Immature natural killer cell (primary cell): ENCODE data around the gene EPC2. TPM values are rescaled to one million over a fixed set of nuclear protein-coding genes. Genes with fewer than 3 reads are reported as not detected.

Experiments
- DNase-seq, 3 donors: peaks; one replicate each; pipeline ENCODE4 v3.0.0; 2022; ENCODE audit warnings: mixed read lengths in 1 of 3
- H3K27ac Mint-ChIP-seq, 6 donors: one replicate each; pipeline ENCODE4 v1.8.0; 2020; ENCODE audit warnings: mixed read lengths in 6 of 6, mild to moderate bottlenecking in 5 of 6, inconsistent platforms in 4 of 6, moderate library complexity in 3 of 6
- H3K27me3 Mint-ChIP-seq, 3 donors: one replicate each; pipeline ENCODE4 v1.8.0; 2020 to 2021; ENCODE audit warnings: low read depth in 3 of 3, mild to moderate bottlenecking in 3 of 3, mixed read lengths in 3 of 3, moderate library complexity in 3 of 3, inconsistent platforms in 1 of 3
- H3K36me3 Mint-ChIP-seq, 3 donors: one replicate each; pipeline ENCODE4 v1.8.0; 2020; ENCODE audit warnings: mixed read lengths in 3 of 3, inconsistent platforms in 2 of 3, mild to moderate bottlenecking in 2 of 3
- H3K4me1 Mint-ChIP-seq, 2 donors: one replicate each; pipeline ENCODE4 v1.8.0; 2020; ENCODE audit warnings: inconsistent platforms in 2 of 2, mild to moderate bottlenecking in 2 of 2, mixed read lengths in 2 of 2, moderate library complexity in 1 of 2
- H3K4me3 Mint-ChIP-seq, 5 donors: one replicate each; pipeline ENCODE4 v1.8.0; 2020; ENCODE audit warnings: mild to moderate bottlenecking in 5 of 5, mixed read lengths in 5 of 5, inconsistent platforms in 3 of 5, moderate library complexity in 3 of 5
- H3K9me3 Mint-ChIP-seq, 6 donors: one replicate each; pipeline ENCODE4 v1.8.0; 2020; ENCODE audit warnings: mild to moderate bottlenecking in 6 of 6, mixed read lengths in 6 of 6, inconsistent platforms in 4 of 6, moderate library complexity in 3 of 6
- polyA plus RNA-seq, 3 donors: library from polyadenylated mRNA; unstranded; fragments of 300-500 nt; fragmentation: Illumina TruSeq; gene quantifications; one replicate each; pipeline ENCODE4 v1.2.3, GENCODE V29; 2021

EPC2 gene
- polyA plus RNA-seq, 3 donors from 2014 or later: 1.8 to 2.8 (median 2.8) TPM

DNA sequence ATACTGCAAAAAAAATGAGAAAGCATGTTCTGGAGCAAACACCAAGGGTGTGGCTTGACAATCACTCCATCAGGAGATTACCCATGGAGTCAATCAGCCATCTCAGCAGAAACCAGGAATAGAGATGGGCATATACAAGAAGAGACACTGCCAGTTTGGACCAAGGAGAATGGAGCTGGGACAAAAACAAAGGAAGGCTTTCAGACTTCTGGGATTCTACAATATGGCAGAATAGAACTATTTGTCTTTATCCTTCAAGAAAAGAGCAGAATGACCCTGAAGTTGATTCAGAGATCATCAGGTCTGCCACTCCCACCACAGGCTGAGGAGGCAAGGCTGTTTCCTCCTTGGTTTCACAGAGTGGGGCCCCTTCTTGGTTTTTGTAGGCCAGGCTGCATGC lies 182.2 kb downstream of the EPC2 start:
- H3K9me3 Mint-ChIP-seq: no peaks in the 10 kb centered on the region
- no peak for DNase-seq
- peaks cover 0 to 8% (median 8%) of the 10 kb centered on the region in 3 donors for H3K27me3 Mint-ChIP-seq
- H3K4me3 Mint-ChIP-seq: no peak overlapping the region
- H3K27ac Mint-ChIP-seq: no peak overlapping the region
- no peaks in the 10 kb centered on the region for H3K4me1 Mint-ChIP-seq
- no peaks in the 10 kb centered on the region for H3K36me3 Mint-ChIP-seq

DNA sequence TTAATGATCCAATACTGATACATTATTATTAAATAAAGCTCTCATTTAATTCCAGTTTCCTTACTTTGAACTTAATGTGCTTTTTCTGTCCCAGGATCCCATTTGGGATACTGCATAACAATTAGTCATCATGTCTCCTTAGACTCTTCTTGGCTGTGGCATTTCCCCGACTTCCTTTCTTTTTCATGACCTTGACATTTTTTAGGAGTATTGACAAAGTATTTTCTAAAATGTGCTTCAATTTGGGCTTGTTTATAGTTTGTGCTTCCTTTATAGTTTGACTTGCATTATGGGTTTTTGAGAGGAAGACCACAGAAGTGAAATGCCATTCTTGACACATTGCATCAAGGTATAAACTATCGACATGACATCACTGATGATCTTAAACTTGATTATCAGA lies 184.4 kb downstream of the EPC2 start:
- Mint-ChIP-seq H3K36me3 (no peaks in the 10 kb centered on the region), H3K4me1 (no peaks in the 10 kb centered on the region), H3K27ac (no peak overlapping the region), H3K4me3 (no peak overlapping the region), H3K9me3 (no peaks in the 10 kb centered on the region), H3K27me3 (peaks cover 0 to 7% (median 5%) of the 10 kb centered on the region in 3 donors)
- no peak for DNase-seq

DNA sequence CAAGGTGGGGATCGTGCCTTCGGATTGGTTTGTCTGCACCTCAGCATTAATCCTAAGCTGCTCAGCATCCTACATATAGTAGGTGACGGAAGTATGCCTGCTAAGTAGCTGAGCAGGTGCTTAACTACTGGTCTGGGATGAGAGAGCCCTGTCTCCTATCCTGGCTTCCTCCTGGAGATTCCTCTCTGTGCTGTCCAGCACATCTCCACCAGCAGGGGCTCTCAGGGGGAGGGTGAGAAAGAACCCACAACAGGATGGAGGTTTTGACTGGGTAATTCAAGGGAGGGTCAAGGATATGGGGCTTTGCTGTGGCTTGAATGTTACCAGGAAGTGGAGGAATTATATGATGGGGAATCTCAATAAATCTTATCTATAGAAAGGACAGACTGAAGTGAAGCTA lies 185.1 kb downstream of the EPC2 start:
- no peak for DNase-seq

DNA sequence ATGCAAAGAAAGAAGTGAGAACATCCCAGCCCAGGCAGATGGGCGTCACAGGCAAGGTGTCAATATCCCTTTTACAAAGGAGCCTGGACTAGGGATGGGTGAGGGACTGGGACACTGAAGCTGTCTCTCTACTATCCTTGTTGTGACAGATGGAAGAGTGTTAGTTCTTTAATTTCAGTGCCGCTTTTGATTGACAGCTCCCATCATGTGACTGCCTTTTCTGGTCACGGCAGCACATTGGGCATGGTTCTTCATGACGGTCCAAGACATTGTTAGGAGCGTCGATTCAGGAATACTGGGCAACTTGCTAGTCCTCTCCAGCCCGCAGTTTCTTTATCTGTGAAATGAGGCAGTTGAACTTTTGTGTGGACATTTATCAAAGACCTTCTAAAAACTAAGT lies 188.1 kb downstream of the EPC2 start:
- DNase-seq: no peak
- H3K9me3 Mint-ChIP-seq: peaks cover 0 to 2% (median 0%) of the 10 kb centered on the region in 6 donors
- no peaks in the 10 kb centered on the region for H3K36me3 Mint-ChIP-seq
- no peak overlapping the region for H3K27ac Mint-ChIP-seq
- no peak overlapping the region for H3K4me3 Mint-ChIP-seq
- peaks cover 0 to 13% (median 3%) of the 10 kb centered on the region in 3 donors for H3K27me3 Mint-ChIP-seq
- H3K4me1 Mint-ChIP-seq: no peaks in the 10 kb centered on the region

More for the DNA sequence above, 185.1 kb downstream of the EPC2 start:
- Mint-ChIP-seq H3K27me3 (peaks cover 0 to 5% (median 3%) of the 10 kb centered on the region in 3 donors), H3K9me3 (no peaks in the 10 kb centered on the region), H3K4me3 (no peak overlapping the region), H3K4me1 (no peaks in the 10 kb centered on the region), H3K27ac (no peak overlapping the region), H3K36me3 (no peaks in the 10 kb centered on the region)

Other genes starting within 250 kb of the EPC2 start
- gene KIF5C, start 230.5 kb downstream of the EPC2 start, polyA plus RNA-seq: 1 to 10 TPM in 1 of 3 donors, under 1 TPM in 1, not detected in 1; 0.20 to 1.1 TPM